ENCODE results near the gene WASHC2A. TPM values are rescaled to one million over a fixed set of nuclear protein-coding genes. Genes with fewer than 3 reads are reported as not detected.
"Not testable (repeated sequence)": the region's sequence is repeated elsewhere in the genome, so short reads cannot be mapped to it uniquely, and the experiment has no call there.

Gene WASHC2A
- total and polyA plus RNA-seq, 2 donors: 28.6 to 32.2 TPM

DNA sequence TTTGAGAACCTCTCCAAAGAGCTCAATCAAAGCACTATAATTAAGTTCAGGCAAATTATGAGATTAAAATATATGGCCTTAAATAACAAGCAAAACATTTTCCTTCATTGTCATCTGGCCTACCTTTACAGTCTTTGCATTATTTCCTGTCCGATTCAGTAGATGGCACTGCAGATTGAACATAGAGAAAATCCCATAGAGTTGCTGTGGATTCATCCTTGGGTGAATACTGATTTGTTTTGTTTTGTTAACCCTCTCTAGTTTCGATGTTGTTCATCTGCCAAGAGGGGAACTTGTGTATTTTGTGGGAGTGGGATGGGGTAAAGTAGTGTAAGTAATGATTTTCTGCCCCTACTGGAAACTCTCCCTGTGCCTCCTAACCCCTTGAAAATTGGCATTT, 97.3 kb downstream of the WASHC2A start:
- not testable (repeated sequence) for H3K4me1 ChIP-seq (ENCODE audit: control insufficient read depth in 2 of 2, insufficient read depth in 2 of 2, low read length in 2 of 2); H3K27ac ChIP-seq (ENCODE audit: low read depth in 1 of 2, low read length in 1 of 2); H3K36me3 ChIP-seq (ENCODE audit: control insufficient read depth in 2 of 2, insufficient read depth in 2 of 2, low read length in 1 of 2); H3K9me3 ChIP-seq (ENCODE audit: control insufficient read depth in 2 of 2, insufficient read depth in 1 of 2, low read length in 1 of 2); H3K27me3 ChIP-seq (ENCODE audit: control insufficient read depth in 2 of 2, insufficient read depth in 1 of 2, low read length in 1 of 2); DNase-seq (ENCODE audit: low read depth in 6 of 9, low spot score in 9 of 9); H3K4me3 ChIP-seq (ENCODE audit: low read length in 2 of 2)
- whole genome bisulfite sequencing: 96% methylated on average over 2 of the region's 2 CpGs

DNA sequence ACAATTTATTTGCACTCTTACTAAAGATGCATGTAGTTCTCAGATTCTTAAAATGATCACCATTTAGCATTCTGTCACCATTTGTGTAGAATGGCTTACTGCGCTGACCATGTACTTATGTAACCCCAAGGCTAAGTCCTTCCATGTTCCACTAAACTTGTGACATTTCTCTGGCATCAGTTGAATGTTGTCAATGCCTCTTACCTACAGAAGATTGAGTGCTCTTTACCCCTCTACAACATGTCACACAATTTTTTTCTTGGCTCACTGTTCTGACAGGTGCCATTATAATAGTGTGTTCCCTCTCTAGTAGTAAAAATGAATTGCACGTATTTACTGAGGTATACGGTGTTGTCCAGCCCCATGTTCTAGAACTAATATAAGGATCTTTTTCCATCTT, 100.1 kb downstream of the WASHC2A start:
- not testable (repeated sequence) for H3K4me3 ChIP-seq (ENCODE audit: low read length in 2 of 2); H3K36me3 ChIP-seq (ENCODE audit: control insufficient read depth in 2 of 2, insufficient read depth in 2 of 2, low read length in 1 of 2); H3K9me3 ChIP-seq (ENCODE audit: control insufficient read depth in 2 of 2, insufficient read depth in 1 of 2, low read length in 1 of 2); DNase-seq (ENCODE audit: low read depth in 6 of 9, low spot score in 9 of 9); H3K27me3 ChIP-seq (ENCODE audit: control insufficient read depth in 2 of 2, insufficient read depth in 1 of 2, low read length in 1 of 2); H3K27ac ChIP-seq (ENCODE audit: low read depth in 1 of 2, low read length in 1 of 2); H3K4me1 ChIP-seq (ENCODE audit: control insufficient read depth in 2 of 2, insufficient read depth in 2 of 2, low read length in 2 of 2)
- 95% methylated on average over 3 of the region's 3 CpGs for WGBS

DNA sequence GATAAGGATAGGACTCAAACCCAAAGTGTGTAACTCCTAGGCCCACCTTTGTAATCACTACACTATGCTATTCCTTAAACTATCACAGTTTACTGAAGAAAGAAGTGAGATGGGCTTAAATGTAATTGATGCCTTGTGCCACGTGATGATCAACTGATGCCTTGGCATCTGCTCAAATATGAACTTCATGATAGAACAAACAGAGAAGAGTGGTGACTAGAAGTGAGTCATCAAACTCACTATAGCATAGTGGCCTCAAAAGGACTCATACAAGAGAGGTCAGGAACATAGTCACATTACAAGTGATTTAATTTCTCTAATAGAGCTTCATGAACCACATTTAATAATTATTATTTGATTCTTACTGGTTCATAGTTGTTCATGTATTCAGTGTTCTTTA, 101.8 kb downstream of the WASHC2A start:
- not testable (repeated sequence) for H3K27ac ChIP-seq (ENCODE audit: low read depth in 1 of 2, low read length in 1 of 2); DNase-seq (ENCODE audit: low read depth in 6 of 9, low spot score in 9 of 9); H3K4me1 ChIP-seq (ENCODE audit: control insufficient read depth in 2 of 2, insufficient read depth in 2 of 2, low read length in 2 of 2); H3K4me3 ChIP-seq (ENCODE audit: low read length in 2 of 2); H3K27me3 ChIP-seq (ENCODE audit: control insufficient read depth in 2 of 2, insufficient read depth in 1 of 2, low read length in 1 of 2); H3K9me3 ChIP-seq (ENCODE audit: control insufficient read depth in 2 of 2, insufficient read depth in 1 of 2, low read length in 1 of 2); H3K36me3 ChIP-seq (ENCODE audit: control insufficient read depth in 2 of 2, insufficient read depth in 2 of 2, low read length in 1 of 2)
- 83% methylated on average over 1 of the region's 1 CpG for WGBS

DNA sequence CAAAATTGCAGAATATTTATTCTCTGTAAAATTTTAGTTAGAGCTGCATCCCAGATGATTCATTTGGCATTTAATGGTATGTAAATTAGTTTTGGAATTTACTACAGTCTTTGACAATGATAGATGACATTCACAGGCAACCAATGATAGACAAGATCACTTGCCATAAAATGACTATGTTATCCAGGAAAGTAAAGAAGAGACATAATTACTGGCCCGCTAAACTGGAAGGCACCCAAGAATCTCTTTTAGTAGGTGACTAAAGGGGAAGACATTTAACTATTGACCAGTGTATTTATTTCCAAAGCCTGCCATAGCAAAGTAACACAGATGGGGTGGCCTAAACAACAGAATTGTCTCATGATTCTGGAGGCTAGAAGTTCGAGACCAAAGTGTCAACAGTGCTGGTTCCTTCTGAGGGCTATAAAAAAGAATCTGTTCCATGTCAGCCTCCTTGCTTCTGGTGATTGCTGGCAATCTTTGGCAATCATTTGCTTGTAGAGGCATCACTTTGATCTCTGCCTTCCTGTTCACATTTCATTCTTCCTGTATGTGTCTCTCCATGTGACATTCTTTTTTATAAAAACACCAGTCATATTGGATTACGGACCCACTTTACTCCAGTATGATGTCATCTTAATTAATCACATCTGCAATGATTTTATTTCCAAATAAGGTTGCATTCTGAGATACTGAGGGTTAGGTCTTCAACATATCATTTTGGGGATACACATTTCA, 107.2 kb downstream of the WASHC2A start:
- H3K36me3 ChIP-seq (ENCODE audit: control insufficient read depth in 2 of 2, insufficient read depth in 2 of 2, low read length in 1 of 2); H3K27ac ChIP-seq (ENCODE audit: low read depth in 1 of 2, low read length in 1 of 2); H3K27me3 ChIP-seq (ENCODE audit: control insufficient read depth in 2 of 2, insufficient read depth in 1 of 2, low read length in 1 of 2); H3K4me3 ChIP-seq (ENCODE audit: low read length in 2 of 2); H3K4me1 ChIP-seq (ENCODE audit: control insufficient read depth in 2 of 2, insufficient read depth in 2 of 2, low read length in 2 of 2); DNase-seq (ENCODE audit: low read depth in 6 of 9, low spot score in 9 of 9); H3K9me3 ChIP-seq (ENCODE audit: control insufficient read depth in 2 of 2, insufficient read depth in 1 of 2, low read length in 1 of 2): not testable (repeated sequence)
- WGBS: 64% methylated on average over 3 of the region's 3 CpGs

Other genes with a start within 250 kb of the WASHC2A start
- gene PARG, start 125.9 kb upstream of the WASHC2A start, total RNA-seq: 30.4 TPM
- gene PARG, start 125.9 kb upstream of the WASHC2A start, polyA plus RNA-seq: 10.9 TPM
- gene TIMM23B, start 125.9 kb upstream of the WASHC2A start, total RNA-seq: 11.0 TPM
- gene TIMM23B, start 125.9 kb upstream of the WASHC2A start, polyA plus RNA-seq: 9.4 TPM
- gene AGAP6, start 79.5 kb upstream of the WASHC2A start, total RNA-seq: 6.7 TPM
- 46.3 TPM for gene AGAP6, start 79.5 kb upstream of the WASHC2A start, polyA plus RNA-seq
- gene ASAH2, start 183.6 kb downstream of the WASHC2A start, total RNA-seq: 1.4 TPM
- gene ASAH2, start 183.6 kb downstream of the WASHC2A start, polyA plus RNA-seq: 0.18 TPM